NCI-H460 (cell line): Measurements from ENCODE around the gene AGMO. TPM values are rescaled to one million over a fixed set of nuclear protein-coding genes. Genes with fewer than 3 reads are reported as not detected.

Experiments used
- DNase-seq: peaks from one replicate; pipeline ENCODE4 v3.0.0-alpha.2; 2016; ENCODE audit warnings: low read depth; ENCODE audit errors: extremely low read depth
- total RNA-seq: library from RNA; depleted of rRNA; stranded (reverse); fragments of >200 nt; shearing (Covaris generic); gene quantifications from 2 replicates; pipeline ENCODE4 v1.2.3, GENCODE V29; 2014

AGMO gene
- total RNA-seq, 1 experiment from 2014 or later = 0.17 TPM

DNA sequence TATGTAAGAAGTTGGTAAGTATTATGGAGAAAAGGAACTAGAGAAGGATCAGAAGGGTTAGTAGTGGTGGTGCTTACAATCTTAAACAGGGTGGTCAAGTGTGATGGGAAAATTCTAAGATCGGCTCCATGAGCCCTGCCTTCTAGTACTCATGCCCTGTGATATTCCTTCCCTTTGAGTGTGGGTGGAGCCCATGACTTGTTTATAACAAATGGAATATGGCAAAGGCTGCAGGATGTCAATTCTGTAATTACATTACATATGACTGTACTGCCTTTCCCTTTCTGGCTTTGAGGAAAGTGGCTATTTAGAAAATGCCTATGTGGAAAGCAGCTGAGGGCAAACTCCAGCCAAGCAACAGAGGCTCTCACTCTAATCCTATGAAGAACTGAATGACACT, 309.6 kb downstream of the AGMO start:
- DNase-seq = no peak

DNA sequence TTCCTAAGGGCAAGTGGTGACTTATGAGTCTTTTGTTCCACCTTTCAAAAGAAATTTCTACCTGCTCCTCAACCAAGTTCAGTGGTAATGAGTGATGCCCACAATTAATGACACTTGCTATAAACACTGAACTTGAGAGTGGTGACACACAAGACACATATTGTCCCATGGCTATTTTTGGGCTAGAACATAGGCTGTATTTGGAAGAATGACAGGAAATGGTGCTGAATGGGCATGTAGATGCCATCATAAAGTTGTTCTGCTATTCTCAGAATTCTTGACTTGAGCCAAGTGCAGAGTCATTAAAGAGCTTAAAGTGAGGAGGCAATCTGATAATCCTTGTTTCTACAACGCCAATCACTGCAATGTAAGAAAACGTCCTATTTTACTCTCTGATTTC, 313.3 kb downstream of the AGMO start:
- no peak for DNase-seq

DNA sequence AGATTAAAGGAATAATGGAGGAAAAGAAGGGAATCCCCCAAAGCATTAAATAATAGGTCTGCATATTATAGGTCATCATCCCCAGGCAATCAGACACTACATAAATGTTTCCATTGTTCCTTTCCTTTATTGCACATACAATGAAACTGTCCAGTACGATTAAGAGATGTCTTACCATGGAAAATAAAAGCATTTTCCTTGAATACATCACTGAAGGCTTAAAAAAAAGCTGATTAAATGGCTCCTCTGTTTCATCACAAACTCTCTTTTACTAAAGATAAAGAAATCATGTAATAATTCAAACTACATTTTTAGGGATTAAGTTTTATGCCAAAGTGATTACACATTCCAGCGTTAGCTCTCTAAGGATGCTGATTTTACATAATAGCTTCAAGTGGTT, 316.0 kb downstream of the AGMO start:
- DNase-seq = no peak

DNA sequence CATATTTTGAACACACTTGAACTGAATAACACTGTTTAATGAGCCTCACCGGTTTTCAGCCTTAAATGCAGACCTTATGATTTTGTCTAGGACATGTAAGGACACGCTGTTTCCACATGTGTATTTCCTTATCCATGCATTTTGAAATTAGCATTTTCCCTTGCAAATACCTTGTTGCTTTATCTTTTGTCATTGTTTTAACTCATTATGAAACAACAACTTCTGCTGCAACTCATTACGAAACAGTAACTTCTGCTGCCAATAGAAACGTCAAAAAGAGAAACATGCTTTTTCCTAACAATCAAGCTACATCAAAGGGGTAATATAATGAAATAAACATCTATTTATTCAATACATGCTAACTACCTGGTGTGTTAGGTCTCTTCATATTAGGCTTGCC, 322.0 kb downstream of the AGMO start:
- DNase-seq = no peak

DNA sequence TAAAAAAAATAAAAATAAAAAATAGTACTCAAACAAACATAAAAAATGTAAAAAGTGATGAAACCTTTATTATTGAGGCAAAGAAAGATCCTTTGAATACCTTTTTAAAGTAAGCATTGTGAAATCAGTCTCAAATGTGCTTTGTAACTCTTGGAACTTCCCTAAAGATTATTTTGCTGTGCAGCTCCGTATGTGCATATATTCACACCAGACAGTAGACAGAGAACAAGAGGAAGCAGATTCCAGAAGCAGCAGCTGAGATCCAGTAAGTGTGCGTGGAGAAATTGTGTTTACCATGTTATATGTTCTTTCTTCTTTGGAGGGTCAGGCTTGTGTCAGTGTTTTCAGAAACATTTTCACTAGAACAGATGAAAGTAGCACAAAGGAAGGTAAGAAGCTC, 324.9 kb downstream of the AGMO start:
- no peak for DNase-seq

DNA sequence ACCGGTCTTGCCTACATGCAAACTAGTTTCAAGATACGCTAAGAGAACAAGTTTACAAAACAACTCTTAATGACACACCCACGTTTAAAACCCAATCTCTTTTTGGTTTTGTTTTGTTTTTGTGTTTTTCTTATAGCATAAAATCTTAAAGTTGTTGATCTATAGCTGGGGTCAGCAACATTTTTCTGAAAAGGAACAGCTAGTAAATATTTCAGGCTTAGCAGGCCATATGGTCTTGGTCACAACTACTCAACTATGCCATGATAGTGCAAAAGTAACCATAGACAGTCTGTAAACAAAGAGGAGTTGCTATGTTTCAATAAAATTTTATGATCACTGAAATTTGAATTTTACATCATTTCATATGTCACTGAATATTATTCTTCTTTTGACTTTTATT, 327.4 kb downstream of the AGMO start:
- no peak for DNase-seq

DNA sequence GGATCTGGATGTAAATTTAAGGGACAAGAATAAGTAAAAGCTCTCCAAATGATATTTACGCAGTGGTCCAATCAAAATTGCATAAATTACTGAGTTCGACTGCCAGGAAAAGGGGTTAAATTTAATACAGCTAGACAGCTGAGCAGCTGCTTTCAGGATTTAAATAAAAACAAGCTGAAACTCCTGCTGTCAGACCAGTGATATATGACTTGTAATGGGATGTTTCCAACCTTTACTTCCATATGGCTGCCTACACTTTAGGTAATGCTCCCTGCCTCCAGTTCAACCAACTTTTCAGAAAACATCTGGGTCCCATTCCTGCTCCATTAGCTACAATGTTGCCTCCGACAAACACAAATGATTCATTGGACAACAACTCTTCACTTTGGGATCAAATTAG, 333.0 kb downstream of the AGMO start:
- DNase-seq = no peak

DNA sequence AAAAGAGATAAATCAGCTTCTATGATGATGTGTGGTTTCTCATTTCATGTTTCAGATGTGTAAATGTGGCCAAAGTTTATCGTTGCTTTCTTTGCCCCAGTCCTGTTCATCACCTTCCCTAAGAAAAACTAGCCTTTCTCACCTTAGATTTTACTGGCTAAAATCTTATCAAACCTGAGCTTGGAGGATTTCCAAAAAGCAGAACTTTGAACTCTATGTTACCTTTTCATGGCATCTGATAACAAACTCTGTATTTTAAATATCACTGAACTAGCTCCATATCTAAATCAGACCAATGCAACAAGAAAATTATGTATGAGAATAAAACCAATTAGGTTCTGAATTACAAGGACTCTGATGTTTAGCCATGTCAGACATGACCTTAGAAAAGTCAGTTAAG, 335.8 kb downstream of the AGMO start:
- DNase-seq = no peak

DNA sequence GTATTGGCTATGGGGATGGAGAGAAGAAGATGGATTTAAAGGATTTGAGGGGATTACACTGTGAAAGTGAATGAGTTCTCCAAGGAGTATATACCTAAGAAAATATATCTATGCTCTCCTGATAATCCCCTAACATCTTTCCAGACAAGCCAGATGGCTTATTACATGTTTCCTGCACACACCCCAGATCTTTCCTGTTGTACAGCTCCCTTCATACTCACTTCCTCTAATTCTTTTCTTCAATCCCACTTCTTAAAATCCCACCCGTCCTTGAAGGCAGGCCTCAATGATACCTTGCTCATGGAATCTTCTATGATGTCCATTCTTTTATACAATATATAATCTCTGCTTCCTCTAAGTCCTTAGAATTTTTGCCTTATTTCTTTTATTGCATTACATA, 342.1 kb downstream of the AGMO start:
- no peak for DNase-seq

DNA sequence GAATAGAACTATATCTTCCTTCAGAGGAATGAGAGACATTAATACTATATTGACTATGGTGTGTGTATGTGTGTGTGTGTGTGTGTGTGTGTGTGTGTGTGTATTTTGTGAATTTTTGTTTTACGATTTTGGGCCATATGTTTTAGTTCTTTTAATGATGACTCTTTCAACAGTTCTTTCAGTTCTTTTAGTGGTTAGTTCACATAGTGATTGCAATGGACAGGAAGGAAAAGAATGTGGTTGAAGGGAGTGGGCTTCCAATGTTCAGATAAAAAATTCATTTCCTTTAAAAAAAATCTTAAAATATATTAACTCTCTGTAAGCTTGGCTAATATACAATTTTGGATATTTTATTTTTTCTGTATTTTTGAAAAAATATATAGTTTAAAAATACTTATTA, 343.6 kb downstream of the AGMO start:
- DNase-seq = no peak

DNA sequence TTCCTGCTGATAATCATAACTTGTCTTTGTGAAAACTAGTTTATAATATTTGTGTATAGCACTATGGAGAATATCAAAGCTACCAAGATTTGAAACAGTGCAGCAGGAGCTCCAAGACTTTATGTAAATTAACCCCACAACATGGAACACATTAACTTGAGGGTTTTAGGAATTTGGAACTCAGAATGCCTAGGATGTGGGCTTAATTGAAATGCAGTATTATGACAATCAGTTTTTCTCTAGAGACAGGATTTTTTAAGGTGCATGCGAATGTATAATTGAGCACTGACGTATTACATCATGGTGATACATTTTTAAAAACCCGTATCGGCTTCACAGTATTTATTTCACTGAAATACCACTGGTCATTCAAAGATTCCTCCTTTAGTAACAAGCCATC, 346.2 kb downstream of the AGMO start:
- DNase-seq = no peak

DNA sequence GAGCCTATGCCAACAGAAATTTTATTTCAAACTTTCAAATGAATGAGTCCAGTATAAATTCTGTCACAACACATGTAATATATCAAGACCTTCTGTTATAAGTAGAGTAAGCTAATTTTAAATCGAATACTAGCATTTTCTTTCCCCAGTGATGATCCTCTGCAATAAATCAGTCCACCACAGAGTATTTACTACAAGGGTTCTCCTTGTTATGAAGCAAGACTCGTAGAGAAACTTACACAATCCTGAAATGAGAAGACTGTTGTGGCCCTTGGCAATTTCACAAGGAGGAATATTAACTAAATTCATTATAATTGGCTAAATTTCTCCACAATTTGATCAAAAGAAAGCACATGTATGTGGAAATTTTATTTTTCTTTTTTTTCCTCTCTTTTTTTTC, 346.8 kb downstream of the AGMO start:
- no peak for DNase-seq

DNA sequence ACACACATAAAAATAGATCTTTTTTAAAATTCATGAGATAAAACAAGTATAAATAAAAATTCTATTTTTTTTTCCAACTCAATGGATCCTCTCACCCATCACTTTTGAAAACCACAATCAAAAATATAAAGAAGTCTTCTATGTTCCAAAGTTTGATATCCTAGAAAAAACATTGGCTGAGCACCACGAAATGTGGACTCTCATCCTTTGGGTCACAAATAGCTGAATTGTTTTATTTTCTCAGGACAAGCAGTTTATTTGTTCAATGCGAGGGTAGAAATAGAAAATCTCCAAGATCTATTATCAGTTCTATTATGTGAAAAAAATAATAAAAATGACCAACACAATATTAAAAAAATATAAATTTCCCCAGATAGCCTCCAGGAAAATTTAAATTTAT, 348.7 kb downstream of the AGMO start:
- DNase-seq = no peak

DNA sequence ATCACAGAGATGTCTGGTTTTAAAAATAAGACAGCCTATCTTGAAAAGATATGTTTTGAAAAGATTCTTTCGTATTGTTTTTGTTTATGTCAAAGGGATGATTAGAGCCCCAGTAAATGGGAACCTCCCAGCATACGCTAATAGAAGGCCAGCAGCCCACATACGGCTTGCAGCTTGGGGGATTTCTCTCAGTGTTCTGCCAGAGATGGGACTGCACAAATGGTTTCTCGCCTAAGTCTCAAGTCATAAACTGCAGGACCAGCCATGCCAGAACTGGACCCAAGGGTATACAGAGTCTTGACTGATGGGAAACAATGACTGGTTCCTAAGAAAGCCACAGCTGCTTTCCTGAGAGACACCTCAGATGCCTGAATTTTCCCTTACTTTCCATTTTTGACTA, 352.4 kb downstream of the AGMO start:
- no peak for DNase-seq

DNA sequence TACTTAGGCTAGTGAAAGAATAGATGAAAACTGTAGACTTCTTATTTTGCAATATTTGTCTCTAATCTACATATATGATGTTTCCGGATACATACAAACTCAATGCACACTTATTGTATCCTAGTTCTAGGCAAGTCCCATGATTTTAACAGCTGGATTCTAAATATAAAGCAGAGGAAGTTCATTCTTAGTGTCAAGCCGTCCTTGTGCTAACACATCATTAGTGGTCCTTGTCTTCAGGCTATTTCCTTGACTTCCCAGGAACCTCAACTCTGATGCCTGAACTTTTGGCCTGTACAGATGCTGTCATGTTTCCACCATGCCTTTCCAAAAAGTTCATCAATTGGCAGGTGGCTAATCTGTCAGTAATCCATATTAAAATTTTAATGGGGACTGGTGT, 357.4 kb downstream of the AGMO start:
- no peak for DNase-seq

DNA sequence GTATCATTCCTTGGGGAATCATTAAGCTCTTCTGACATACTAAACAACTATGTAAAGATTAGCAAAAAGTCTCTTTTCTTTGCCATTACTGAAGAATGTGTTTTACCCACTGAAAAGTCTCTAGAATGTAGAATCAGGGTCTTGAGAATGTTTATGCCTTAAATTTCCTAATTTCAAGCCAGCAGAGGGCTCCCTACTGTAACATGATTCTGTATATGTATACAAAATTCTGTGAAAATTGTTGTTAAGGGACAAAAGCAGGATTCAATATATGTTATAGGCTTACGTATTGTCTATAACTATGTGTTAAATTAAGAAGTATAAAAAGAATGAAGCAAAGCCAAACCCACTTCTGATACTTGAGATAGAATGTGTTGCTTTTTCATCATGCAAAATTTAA, 362.3 kb downstream of the AGMO start:
- peak; percentile 8 for DNase-seq

DNA sequence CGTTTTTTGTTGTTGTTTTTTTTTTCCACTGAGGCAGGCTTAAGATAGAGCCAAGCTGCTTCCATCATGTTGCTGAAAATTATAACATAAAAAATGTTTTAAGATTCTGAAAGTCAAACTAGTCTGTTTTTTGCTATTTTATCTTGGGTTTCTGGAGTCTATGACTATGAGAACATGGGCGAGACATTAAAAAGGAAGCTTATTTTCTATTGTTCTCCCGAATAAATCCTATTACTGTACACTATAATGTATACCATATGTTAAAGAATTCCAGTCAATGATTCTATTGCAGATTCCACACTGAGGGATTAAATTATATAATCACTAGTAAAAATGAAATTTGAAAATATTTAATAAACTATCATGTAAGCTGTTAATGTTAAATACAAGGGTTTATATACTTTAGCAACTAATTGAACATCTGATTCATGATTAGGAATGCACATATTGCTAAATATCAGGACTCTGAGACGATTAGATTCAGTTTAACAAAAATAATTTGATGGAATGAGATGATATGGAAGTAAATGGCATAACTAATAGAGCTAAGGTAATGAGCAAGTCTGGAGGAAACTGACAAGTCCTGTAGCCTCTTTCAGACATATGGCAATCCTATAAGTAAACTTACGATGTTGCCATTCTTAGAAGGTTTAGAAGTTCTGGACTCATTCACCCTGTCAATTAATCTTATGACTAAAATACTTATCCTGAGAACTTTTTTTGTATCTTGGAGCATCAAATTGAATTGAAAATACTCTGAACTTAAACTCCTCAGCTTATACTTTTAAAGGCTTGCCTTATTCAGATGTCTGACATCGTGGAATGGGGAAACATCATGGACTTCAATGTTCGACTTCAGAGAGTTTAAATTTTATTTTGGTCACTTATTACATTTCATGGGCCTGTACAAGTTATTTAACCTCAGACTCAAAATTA, 364.5 kb downstream of the AGMO start:
- DNase-seq = no peak

DNA sequence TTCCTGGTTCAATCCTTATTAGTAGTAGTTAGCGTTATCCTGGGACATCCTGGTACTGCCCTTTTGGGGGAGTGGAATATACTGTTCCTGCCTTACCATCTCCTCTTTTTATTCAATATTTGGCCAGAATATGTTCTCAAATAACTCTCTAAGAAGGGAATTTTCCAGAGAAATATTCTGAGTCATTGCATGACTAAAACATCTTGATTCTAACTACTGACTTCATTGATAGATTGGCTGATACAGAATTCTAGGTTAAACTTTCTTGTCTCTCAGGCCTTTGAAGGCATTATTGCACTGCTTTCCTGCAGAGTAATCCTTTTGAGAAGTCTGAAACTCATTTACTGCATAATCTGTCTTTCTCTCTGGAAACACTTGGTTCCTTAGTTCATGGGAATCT, 383.8 kb downstream of the AGMO start:
- no peak for DNase-seq

DNA sequence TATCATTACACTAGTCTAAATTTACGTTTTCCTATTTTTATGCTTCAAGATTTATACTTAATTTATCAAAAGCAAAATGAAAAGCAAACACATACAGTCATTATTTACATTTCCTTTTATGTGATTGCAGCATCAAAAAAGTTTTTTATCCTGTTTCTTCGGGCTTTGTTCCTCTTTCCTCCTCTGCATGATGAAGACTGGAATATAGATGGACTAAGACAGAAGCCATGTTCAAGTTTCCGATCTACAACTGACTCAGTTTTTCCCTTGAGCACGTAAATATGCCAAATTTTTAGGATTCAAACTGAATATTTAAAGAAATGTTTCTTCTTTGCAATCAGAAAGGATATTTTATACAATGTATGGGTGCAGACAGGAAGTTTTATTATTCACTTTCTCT, 385.7 kb downstream of the AGMO start:
- DNase-seq = no peak

DNA sequence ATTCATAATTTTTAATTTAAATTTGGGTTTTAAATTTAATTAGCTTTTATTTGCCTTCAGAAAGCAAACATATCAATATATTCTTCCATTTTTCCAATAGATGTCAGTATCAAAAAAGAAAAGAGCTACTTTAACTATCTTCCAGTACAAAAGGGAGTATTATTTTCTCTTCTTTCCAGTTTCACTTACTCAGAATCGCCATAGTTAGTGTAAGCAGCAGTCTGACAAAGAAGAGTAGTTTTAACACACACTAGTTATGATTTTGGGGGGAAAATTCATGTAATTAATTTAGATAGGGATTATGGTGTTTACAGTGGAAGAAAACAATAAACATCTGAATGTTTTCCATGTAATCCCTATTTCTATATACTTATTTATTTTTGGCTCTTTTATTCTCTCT, 386.7 kb downstream of the AGMO start:
- no peak for DNase-seq

DNA sequence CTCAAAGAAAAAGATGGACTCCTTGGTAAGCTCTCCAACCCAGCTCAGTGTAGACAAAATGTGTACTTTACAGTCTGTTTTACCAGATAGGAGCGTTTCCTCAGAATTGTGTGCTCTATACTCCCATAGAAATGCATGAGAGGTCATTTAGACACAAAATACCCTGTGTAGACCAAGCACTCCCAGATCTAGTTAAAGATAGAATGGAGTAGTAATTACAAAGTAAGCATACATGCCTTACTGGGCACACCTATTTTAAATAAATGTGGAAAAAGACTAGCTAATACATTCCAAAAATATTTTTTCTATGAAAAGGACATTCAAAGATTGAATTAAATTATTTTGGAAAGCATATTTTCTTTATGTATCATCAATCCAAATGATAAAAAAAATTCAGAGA, 387.3 kb downstream of the AGMO start:
- no peak for DNase-seq

DNA sequence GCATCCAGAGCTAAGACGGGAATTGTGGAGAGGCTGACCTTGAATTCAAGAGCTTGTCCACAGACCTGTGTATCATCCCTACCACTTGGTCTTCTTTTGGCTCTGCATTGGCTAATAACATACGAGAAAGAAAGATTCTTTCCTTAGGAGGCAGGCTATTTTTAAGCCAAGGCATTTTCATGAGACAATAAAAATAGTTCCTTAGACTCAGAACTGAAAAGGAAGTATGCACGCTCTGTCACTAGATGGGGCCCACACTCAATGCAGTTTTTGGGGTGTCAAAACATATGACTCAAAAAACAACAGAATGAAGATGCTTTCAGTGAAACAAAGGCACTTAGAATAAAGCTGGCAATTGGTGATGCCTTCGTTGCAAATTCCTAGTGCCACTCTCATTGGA, 393.3 kb downstream of the AGMO start:
- no peak for DNase-seq

DNA sequence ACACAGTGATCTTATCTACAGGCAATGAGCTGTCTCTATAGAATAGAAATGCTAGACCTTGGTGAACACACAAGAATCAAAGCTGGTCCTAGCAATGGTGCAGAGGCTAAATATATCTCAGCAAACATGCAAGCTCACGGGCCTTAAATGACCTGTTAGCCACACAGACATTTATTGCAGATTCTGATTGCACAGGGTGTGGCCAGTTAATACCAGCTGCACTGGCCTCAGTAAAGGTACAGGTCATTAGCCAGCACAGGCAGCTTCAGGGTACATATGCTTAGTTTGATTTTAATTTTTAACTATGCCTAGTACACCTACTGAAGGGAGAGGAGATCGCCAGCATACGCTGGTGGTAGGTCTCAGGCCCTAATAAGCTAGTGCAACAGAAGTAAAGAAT, 393.9 kb downstream of the AGMO start:
- no peak for DNase-seq
